MM.1S (cell line): ENCODE data around the gene IER2.

ENCODE experiments used
- DNase-seq: peaks from one replicate; pipeline ENCODE4 v3.0.0-alpha.2; 2015
- H2AFZ ChIP-seq: fragments of 300-600 bp; sonication (generic); 2 replicates; pipeline ENCODE4 v1.6.0; 2016; ENCODE audit warnings: antibody characterized with exemption, low read length
- H3F3A ChIP-seq: fragments of 300-600 bp; sonication (generic); 2 replicates; pipeline ENCODE4 v1.6.1; 2016; ENCODE audit warnings: mild to moderate bottlenecking, antibody characterized with exemption, low read length, moderate library complexity, mixed read lengths; ENCODE audit not compliant: insufficient read depth
- H3K27ac ChIP-seq: fragments of 300-600 bp; sonication (generic); 2 replicates; pipeline ENCODE4 v1.5.1; 2016; ENCODE audit warnings: mild to moderate bottlenecking, low read length
- H3K27me3 ChIP-seq: fragments of 300-600 bp; sonication (generic); replicated peaks from 2 replicates; pipeline ENCODE4 v1.6.0; 2016; ENCODE audit warnings: low read length; ENCODE audit not compliant: insufficient read depth
- H3K36me3 ChIP-seq: fragments of 300-600 bp; sonication (generic); replicated peaks from 2 replicates; pipeline ENCODE4 v1.6.1; 2016; ENCODE audit warnings: mild to moderate bottlenecking, low read length, mixed read lengths; ENCODE audit not compliant: insufficient read depth
- H3K4me1 ChIP-seq: fragments of 300-600 bp; sonication (generic); 2 replicates; pipeline ENCODE4 v1.6.1; 2016; ENCODE audit warnings: low read length, mixed read lengths
- H3K4me2 ChIP-seq: fragments of 300-600 bp; sonication (generic); 2 replicates; pipeline ENCODE4 v1.6.0; 2016; ENCODE audit warnings: low read depth, low read length
- H3K4me3 ChIP-seq: fragments of 300-600 bp; sonication (generic); 2 replicates; pipeline ENCODE4 v1.5.1; 2016; ENCODE audit warnings: low read length, mixed read lengths
- H3K79me2 ChIP-seq: fragments of 300-600 bp; sonication (generic); 2 replicates; pipeline ENCODE4 v1.6.1; 2016; ENCODE audit warnings: mixed run types, low read length, mixed read lengths
- H3K9ac ChIP-seq: fragments of 300-600 bp; sonication (generic); 2 replicates; pipeline ENCODE4 v1.6.1; 2016; ENCODE audit warnings: low read length, mixed read lengths
- H3K9me2 ChIP-seq: fragments of 300-600 bp; sonication (generic); replicated peaks from 2 replicates; pipeline ENCODE4 v1.6.1; 2016; ENCODE audit warnings: mild to moderate bottlenecking, low read length, mixed read lengths; ENCODE audit not compliant: insufficient read depth
- H3K9me3 ChIP-seq: fragments of 300-600 bp; sonication (generic); replicated peaks from 2 replicates; pipeline ENCODE4 v1.6.1; 2016; ENCODE audit warnings: mild to moderate bottlenecking, low read length, mixed read lengths; ENCODE audit not compliant: insufficient read depth
- H4K20me1 ChIP-seq: fragments of 300-600 bp; sonication (generic); 2 replicates; pipeline ENCODE4 v1.6.1; 2016; ENCODE audit warnings: mild to moderate bottlenecking, low read length, moderate library complexity, mixed read lengths; ENCODE audit not compliant: insufficient read depth
- EZH2 ChIP-seq: fragments of 300-600 bp; sonication (generic); optimal IDR thresholded peaks from 2 replicates; pipeline ENCODE3; 2017; ENCODE audit warnings: low read depth, mild to moderate bottlenecking, antibody characterized with exemption, low read length, mixed read lengths
- EZH2phosphoT487 ChIP-seq: fragments of 300-600 bp; sonication (generic); IDR thresholded peaks from 2 replicates; pipeline ENCODE4 v1.6.1; 2018; ENCODE audit warnings: antibody characterized with exemption, low read length
- TF ChIP-seq, protein P1 (sequence below): fragments of 300-600 bp; sonication (generic); IDR thresholded peaks from 2 replicates; pipeline ENCODE4 v1.5.1; 2016; ENCODE audit warnings: antibody characterized with exemption, low read length, mixed read lengths

Gene IER2

DNA sequence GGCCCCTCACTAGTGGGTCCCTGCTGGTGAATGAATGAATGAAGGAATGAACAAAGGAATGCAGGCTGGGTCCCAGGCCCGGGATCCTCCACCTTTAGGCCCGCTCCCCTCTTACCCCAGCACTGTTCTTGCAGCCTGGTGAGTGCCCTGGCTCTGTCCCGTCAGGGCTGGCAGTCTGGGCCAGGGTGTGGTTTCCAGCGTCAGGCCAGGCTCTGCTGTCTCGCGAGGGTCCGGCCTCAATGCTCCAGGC, 47.9 kb upstream of the IER2 start:
- Histone ChIP-seq H2AFZ (peak overlapping the region; percentile 87), H3K4me2 (peak overlapping the region; percentile 95), H3K4me1 (peaks cover 28% of the 10 kb centered on the region), H3K4me3 (peak overlapping the region; percentile 67), H3F3A (peaks cover 20% of the 10 kb centered on the region), H3K27me3 (peaks cover 17% of the 10 kb centered on the region), H3K36me3 (no peaks in the 10 kb centered on the region), H3K9me2 (no peaks in the 10 kb centered on the region), H4K20me1 (no peaks in the 10 kb centered on the region), H3K79me2 (peaks cover 5% of the 10 kb centered on the region), H3K9ac (peak overlapping the region; percentile 56), H3K27ac (peak overlapping the region; percentile 54; the same call in 1 of the 2 replicates), H3K9me3 (no peaks in the 10 kb centered on the region)
- no peak for DNase-seq
- TF ChIP-seq EZH2 (no peak), EZH2phosphoT487 (no peak)
- TF ChIP-seq, protein P1, sequence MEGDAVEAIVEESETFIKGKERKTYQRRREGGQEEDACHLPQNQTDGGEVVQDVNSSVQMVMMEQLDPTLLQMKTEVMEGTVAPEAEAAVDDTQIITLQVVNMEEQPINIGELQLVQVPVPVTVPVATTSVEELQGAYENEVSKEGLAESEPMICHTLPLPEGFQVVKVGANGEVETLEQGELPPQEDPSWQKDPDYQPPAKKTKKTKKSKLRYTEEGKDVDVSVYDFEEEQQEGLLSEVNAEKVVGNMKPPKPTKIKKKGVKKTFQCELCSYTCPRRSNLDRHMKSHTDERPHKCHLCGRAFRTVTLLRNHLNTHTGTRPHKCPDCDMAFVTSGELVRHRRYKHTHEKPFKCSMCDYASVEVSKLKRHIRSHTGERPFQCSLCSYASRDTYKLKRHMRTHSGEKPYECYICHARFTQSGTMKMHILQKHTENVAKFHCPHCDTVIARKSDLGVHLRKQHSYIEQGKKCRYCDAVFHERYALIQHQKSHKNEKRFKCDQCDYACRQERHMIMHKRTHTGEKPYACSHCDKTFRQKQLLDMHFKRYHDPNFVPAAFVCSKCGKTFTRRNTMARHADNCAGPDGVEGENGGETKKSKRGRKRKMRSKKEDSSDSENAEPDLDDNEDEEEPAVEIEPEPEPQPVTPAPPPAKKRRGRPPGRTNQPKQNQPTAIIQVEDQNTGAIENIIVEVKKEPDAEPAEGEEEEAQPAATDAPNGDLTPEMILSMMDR, result no peak

DNA sequence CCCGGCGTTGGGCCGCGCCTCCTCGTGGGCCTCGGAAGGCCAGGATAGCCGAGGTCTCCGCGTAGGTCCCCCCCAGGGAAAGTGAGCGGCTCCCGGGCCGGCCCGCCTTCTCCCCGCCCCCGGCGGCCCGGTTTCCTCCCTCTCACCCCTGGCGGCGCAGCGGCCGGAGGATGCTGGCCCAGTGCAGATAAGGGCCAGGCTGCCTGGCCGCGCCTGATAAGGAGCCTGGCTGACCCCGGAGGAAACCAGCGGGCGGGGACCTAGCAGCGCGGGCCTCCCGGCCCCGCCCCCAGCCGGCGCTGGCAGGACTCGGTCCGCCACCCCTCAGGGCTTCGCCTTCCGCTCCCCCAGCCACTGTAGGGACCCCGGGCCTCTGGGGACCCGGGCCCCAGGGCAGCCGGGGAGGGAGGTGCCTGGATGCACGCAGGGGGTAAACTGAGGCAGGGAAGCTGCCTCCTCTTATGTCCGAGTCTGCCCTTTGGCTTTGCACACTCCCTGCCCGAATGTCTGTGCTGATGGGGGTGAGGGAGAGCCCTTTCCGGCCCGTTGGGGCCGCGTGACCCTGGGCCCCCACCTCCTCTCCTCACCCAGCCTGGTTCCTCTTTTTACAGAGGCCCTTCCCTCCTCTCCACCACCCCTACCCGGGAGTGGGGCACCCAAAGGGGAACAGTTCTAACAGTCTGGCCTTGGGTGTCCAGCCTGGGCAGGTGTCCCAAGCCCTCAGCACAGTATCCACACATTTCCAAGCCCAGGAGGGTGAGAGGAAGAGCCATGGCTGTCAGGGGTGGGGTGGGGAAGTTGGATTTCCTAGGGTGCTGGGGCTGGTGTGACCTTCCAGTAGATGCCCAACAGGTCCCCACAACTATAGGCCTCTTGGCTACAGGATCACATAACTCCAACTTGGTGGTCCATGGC, 47.3 kb upstream of the IER2 start, which contains the start of gene LYL1:
Gene LYL1 (minus strand): TSS at position 193 of the 915 bp plus-strand sequence. CDS start 1,687 bp downstream, outside the sequence.
- H3K9ac ChIP-seq, result peak within 1 kb of the TSS; percentile 56
- H2AFZ ChIP-seq, result peak within 1 kb of the TSS; percentile 87
- no peaks in the 10 kb centered on the region for H3K36me3 ChIP-seq
- peak within 1 kb of the TSS; percentile 54; the same call in 1 of the 2 replicates for H3K27ac ChIP-seq
- no peaks in the 10 kb centered on the region for H3K9me3 ChIP-seq
- peaks cover 20% of the 10 kb centered on the region for H3F3A ChIP-seq
- H3K27me3 ChIP-seq, result peaks cover 11% of the 10 kb centered on the region
- no peaks in the 10 kb centered on the region for H3K9me2 ChIP-seq
- H3K4me2 ChIP-seq, result peak within 1 kb of the TSS; percentile 95
- H3K4me3 ChIP-seq, result peak within 1 kb of the TSS; percentile 67
- DNase-seq, result peak; percentile 56
- peaks cover 5% of the 10 kb centered on the region for H3K79me2 ChIP-seq
- no peak for TF ChIP-seq EZH2
- TF ChIP-seq, protein P1, result no peak
- no peak for TF ChIP-seq EZH2phosphoT487
- H3K4me1 ChIP-seq, result peaks cover 28% of the 10 kb centered on the region
- no peaks in the 10 kb centered on the region for H4K20me1 ChIP-seq

DNA sequence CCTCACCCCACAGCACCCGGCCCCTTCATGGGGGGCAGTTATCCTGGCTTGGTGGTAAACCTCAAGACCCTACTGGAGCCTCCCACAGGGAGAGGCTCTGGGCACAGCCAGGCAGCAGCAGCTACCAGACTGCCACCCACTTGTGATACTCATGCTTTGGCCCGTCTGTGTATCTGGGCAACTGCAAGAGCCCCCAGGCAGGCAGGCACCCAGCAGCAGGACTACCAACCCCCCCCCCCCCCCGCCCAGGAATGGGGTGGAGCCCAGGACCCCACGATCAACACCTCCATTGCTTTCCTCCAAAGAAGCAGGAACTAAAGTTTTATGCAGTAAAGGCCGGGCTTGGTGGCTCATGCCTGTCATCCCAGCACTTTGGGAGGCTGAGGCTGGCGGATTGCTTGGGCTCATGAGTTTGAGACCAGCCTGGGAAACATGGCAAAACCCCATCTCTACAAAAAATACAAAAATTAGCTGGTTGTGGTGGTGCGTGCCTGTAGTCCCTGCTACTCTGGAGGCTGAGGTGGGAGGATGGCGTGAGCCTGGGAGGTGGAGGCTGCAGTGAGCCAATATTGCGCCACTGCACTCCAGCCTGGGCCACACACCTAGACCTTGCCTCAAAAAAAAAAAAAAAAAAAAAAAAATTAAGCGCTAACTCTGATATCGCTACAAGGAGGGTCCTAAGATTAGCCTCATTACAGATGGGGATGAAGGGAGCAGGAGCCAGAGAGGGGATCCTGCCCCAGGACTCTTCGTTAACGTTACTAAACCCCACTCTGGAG, 46.4 kb upstream of the IER2 start:
- H3K9ac ChIP-seq, result peak overlapping the region; percentile 50; the same call in 1 of the 2 replicates
- peak overlapping the region; percentile 95 for H3K4me2 ChIP-seq
- H3K79me2 ChIP-seq, result peaks cover 5% of the 10 kb centered on the region
- TF ChIP-seq, protein P1, result no peak
- TF ChIP-seq EZH2phosphoT487, result no peak
- TF ChIP-seq EZH2, result no peak
- DNase-seq, result no peak
- H3K4me3 ChIP-seq, result peak overlapping the region; percentile 67
- H3K36me3 ChIP-seq, result no peaks in the 10 kb centered on the region
- peaks cover 26% of the 10 kb centered on the region for H3K4me1 ChIP-seq
- peaks cover 4% of the 10 kb centered on the region for H3K27me3 ChIP-seq
- peaks cover 20% of the 10 kb centered on the region for H3F3A ChIP-seq
- no peaks in the 10 kb centered on the region for H3K9me3 ChIP-seq
- H3K27ac ChIP-seq, result peak overlapping the region; percentile 54; the same call in 1 of the 2 replicates
- peak overlapping the region; percentile 87 for H2AFZ ChIP-seq
- no peaks in the 10 kb centered on the region for H4K20me1 ChIP-seq
- no peaks in the 10 kb centered on the region for H3K9me2 ChIP-seq
